Peyer's patch (tissue), 4 donors: ENCODE measurements around the gene SREK1. TPM values are rescaled to one million over a fixed set of nuclear protein-coding genes. Genes with fewer than 3 reads are reported as not detected.

ENCODE experiments used
- DNase-seq, 3 donors: peaks; one replicate each; pipeline ENCODE4 v3.0.0-alpha.2; 2017 to 2019
- H3K27ac ChIP-seq, 4 donors: fragments of 200-600 bp; sonication (generic); one replicate each; pipeline ENCODE4 v1.5.1; 2016 to 2019
- H3K27me3 ChIP-seq, 2 donors: fragments of 200-600 bp; sonication (generic); one replicate each; pipeline ENCODE4 v1.5.1; 2019
- H3K36me3 ChIP-seq, 3 donors: fragments of 200-600 bp; sonication (generic); one replicate each; pipeline ENCODE4 v1.5.1; 2016 to 2019
- H3K4me1 ChIP-seq, 4 donors: fragments of 200-600 bp; sonication (generic); one replicate each; pipeline ENCODE4 v1.5.1; 2016 to 2019
- H3K4me3 ChIP-seq, 4 donors: fragments of 200-600 bp; sonication (generic); 1 replicate in 3 of 4; 2 replicates in 1 of 4; pipeline ENCODE4 v1.5.1; 2016 to 2019; ENCODE audit warnings: mild to moderate bottlenecking in 1 of 4
- H3K9me3 ChIP-seq, 4 donors: fragments of 200-600 bp; sonication (generic); one replicate each; pipeline ENCODE4 v1.5.1; 2016 to 2019; ENCODE audit warnings: mild to moderate bottlenecking in 1 of 4
- POLR2A ChIP-seq, 2 donors: fragments of 450-650 bp; IDR thresholded peaks; one replicate each; pipeline ENCODE4 v1.5.1; 2017; ENCODE audit warnings: antibody characterized with exemption in 2 of 2, mild to moderate bottlenecking in 2 of 2, moderate library complexity in 2 of 2
- total RNA-seq, 4 donors: library from RNA; depleted of rRNA; stranded (reverse); fragments of >200 nt; gene quantifications; one replicate each; pipeline ENCODE4 v1.1.0, GENCODE V29; 2016
- TF ChIP-seq, protein P1 (sequence below), 6 experiments: fragments of 450-650 bp in 4 of 6; fragments of 200-600 bp in 2 of 6; sonication (generic) in 1 of 6; IDR thresholded peaks; one replicate each; pipeline ENCODE4 v1.5.1; 2017 to 2019; ENCODE audit warnings: antibody characterized with exemption in 6 of 6, mild to moderate bottlenecking in 3 of 6, moderate library complexity in 1 of 6

Gene SREK1
- total RNA-seq, 4 donors from 2014 or later: 99.8 to 282 (median 115) TPM

DNA sequence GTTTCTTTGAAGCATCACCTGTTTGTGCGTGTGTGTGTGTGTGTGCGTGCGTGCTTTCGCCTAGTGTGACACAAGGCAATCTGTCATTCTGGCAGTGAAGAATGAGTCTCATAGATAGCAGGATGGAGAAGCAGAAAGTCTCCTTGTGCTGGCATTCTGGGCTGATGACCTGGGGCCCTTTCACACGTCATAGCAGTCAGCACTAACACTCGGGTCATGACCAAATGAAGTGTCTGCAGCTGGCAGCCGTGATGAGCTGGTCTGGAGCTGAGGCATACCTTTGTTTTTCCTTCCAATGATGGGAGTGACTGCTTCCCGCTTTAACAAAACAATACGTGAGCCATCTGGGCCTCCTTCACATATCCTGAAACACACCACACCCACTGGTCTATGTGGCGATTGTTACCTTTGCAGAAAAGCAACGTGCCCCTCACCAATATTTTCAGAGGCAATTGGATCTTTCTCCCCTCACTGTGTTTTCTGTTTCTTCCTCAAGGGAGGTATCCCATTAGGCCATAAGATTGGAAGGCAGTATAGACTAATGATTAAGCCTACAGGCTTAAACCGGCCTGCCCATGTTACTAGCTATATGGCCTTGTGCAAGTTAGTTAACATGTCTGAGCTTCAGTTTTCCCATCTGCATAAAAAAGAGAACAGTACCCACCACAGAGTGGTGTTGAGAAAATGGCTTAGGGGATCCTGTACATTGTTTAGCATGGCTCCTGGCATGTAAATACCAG, 88.8 kb downstream of the SREK1 start:
- TF ChIP-seq, protein P1, sequence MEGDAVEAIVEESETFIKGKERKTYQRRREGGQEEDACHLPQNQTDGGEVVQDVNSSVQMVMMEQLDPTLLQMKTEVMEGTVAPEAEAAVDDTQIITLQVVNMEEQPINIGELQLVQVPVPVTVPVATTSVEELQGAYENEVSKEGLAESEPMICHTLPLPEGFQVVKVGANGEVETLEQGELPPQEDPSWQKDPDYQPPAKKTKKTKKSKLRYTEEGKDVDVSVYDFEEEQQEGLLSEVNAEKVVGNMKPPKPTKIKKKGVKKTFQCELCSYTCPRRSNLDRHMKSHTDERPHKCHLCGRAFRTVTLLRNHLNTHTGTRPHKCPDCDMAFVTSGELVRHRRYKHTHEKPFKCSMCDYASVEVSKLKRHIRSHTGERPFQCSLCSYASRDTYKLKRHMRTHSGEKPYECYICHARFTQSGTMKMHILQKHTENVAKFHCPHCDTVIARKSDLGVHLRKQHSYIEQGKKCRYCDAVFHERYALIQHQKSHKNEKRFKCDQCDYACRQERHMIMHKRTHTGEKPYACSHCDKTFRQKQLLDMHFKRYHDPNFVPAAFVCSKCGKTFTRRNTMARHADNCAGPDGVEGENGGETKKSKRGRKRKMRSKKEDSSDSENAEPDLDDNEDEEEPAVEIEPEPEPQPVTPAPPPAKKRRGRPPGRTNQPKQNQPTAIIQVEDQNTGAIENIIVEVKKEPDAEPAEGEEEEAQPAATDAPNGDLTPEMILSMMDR (IDR thresholded peaks at IDR 0.05): no peak
- no peak for TF ChIP-seq POLR2A (IDR thresholded peaks at IDR 0.05)
- Histone ChIP-seq H3K36me3 (no peaks in the 10 kb centered on the region), H3K27ac (no peak overlapping the region), H3K4me3 (no peak overlapping the region), H3K4me1 (no peaks in the 10 kb centered on the region), H3K9me3 (no peaks in the 10 kb centered on the region), H3K27me3 (no peaks in the 10 kb centered on the region)
- DNase-seq: no peak

Other genes with a start within 250 kb of the SREK1 start
- 100 to 1,000 TPM; 116 to 218 (median 152) TPM for gene ERBIN, start 217.7 kb upstream of the SREK1 start, total RNA-seq